Glomerular endothelial cell (primary cell): Measurements from ENCODE around the gene BCAS3. TPM values are rescaled to one million over a fixed set of nuclear protein-coding genes. Genes with fewer than 3 reads are reported as not detected.

Source experiments
- DNase-seq: peaks from one replicate; pipeline ENCODE4 v3.0.0-alpha.2; 2011; ENCODE audit warnings: low read depth, low spot score; ENCODE audit errors: extremely low read depth
- total RNA-seq: library from RNA; depleted of rRNA; stranded (reverse); fragments of >200 nt; gene quantifications from 2 replicates; pipeline ENCODE4 v1.2.3, GENCODE V29; 2015

The BCAS3 gene
- total RNA-seq, 1 donor from 2014 or later: 52.3 TPM

DNA sequence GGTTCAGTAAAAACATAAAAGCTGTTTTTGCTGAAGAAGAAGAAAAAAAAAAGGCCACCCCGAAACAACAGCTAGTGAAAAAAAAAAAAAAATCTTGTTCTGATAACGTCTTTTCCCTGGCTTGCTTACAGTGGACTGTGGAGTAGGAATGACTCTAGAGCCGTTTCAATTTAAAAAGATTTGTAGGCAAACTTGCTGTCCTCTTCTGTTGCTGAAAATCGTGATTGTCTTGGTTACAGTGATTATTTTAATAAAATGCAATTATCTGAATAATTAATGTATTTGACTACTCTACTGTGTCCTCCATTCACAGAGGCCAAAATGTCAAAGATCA lies 531.4 kb downstream of the BCAS3 start:
- no peak for DNase-seq

DNA sequence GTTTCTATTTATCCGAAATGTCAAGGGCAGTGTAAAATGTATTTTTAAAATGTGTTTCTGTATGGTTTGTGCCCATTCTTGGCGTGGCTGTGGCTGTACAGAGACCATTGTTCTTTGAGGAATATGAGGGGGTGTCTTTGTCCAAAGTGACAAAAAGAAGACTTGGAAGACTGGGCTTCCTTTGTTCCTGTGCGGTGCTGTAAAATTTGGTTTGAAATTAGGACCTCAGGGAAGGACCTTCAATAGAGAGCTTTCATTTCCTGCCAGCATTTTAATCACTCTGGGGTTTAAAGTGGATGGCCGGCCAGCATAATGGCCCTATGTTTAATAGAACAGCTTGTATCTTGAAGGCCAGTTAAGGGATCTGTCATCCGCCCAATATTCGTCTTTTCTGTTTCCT lies 531.9 kb downstream of the BCAS3 start:
- DNase-seq: no peak

DNA sequence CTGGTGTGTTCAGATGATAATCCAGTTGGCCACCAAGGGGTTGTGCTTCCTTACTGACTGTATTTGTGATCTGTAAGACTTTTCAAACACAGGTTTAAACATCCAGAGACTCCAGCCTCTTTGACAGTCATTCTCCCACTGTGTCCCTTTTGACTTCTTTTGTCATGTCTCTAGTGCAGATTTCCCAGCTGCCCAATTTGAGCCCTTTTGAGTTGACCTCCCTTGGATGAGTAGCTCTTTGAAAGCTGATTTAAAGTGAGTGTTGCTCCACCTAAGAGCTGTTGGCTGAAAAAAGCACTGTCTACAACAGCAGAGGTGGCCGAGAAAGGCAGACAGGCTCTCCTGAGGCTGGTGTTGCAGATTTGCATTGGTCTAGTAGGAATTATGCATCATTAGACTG lies 533.6 kb downstream of the BCAS3 start:
- no peak for DNase-seq

DNA sequence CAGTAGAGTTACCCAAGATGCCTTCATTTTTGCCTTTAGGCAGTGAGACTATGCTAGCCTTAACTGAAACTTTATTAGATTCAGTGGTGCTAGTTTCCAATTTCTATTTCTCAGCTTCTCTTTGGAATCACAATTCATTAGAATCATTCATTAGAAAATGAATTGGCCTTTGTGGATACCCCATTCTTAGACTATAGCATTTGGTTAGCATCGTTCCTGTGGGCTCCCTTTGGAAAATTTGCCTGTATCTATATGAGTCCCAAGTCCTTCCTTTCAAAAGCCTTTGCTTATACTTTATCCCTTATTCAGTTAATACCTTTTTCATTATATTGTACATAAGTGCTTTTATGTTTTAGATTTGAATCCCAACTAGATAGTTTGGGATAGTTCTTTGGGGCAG lies 535.0 kb downstream of the BCAS3 start:
- no peak for DNase-seq

DNA sequence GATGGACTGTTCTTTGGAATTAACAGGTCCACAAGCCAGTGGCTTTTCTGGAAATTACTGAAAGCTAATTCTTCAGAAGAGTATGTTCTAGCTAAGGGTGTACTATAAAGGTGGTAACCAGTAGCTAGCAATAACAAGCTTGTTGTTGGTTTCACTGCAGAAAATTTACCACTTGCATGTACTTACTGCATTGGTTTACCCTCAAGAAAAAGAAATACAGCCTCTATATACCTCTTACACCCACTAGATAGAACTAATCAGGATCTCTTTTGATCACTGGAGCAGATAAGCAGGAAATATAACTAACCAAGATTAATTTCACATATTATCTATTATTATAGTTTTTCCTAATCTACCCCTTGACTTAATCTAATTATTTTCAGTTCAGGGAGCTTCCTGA lies 537.1 kb downstream of the BCAS3 start:
- no peak for DNase-seq

DNA sequence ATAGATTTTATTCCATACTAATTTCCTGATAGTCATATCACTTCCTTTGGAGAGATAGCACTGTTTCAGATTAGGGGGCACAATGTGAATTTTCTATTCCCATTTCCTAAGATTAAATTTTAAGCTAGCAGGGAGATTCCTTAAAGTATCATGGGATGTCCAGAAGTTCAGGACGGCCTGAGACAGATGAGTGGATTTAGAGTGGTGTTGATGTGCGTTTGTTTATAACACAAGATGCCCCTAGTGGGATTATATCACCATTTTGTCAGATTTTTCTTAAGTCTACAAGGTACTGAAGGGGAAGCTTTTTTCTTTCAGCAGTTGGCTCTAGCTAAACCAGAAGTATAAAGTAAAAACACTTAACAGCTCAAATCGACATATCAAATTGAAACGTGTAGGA lies 538.4 kb downstream of the BCAS3 start:
- DNase-seq: no peak

DNA sequence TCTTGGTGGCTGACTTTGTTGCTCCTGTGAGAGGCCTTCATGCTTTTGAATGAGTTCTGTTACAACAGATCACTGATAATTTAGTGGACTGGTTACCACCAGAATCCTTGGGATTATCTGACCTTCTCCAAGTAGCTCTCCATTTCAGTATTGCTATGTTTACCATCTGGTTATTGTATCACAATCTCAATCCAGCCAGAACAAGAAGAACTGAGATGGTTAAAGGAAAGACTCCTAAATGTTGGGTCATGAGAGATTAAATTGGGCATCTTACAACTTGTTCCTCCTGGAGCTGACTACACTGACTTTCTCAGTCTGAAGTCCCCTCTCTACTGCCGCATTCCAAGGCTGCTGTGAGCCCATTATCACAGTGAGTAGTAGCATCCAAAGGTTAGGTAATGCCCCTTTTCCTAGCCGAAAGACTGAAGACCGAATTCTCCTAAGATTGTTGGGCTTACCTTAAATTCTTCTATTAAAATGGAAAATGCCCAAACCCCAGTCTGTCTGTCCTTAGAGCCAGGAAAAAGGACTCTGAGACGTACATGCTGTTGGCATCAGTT lies 540.3 kb downstream of the BCAS3 start:
- no peak for DNase-seq

DNA sequence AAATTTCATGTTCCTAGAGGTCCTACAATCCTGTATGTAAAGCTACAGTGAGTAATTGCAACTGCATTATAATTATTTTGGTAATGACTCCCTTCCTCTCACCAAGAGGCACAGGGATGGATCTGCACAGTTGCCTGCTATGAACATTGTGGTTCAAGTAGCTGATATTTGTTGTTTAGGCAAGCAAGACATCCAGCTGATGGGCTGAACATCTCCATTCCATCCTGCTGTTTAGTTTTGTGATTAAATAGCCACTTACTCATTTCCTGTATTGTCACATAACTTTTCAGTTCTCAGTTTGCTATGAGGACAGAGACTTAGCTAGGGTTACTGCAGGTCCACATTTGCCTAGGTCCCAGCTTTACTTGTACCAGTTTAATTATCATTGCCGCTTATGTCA lies 540.8 kb downstream of the BCAS3 start:
- DNase-seq: no peak

DNA sequence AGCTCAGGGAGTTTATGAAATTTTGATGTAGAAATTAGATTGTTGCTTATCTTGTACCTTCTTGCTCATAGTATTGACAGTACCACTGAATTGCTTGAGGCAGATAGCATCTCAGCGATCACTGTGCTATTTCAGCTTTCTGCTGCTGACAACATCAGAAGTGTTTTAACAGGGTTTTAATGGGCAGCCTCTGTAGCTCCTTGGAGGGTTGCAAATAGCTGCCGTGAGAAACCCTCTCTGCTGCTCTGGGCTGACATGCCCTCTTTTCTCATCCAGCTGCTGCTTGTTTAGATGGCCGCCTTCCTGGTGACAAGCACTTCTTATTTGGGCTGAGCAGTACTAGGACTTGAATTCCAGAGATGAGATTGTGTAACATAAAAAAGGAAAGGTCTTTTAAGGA lies 541.8 kb downstream of the BCAS3 start:
- DNase-seq: no peak

DNA sequence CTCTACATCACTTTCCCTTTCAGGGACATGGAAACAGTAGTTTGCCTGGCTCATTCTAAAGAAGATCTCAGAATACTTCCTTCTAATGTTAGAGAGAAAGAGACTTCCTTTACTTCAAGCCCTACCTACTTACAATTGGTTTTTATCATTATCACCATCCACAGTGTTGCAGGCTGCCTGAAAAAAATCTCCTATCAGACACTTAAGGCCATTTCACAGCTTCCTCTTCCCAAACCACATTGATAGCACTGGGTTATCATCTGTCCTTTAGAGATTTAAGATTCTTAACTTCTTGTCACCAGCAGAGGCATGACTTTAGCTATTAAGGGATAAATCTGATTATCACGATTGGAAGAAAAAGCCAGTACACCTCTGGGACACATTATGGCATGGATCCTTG lies 543.5 kb downstream of the BCAS3 start:
- DNase-seq: no peak

DNA sequence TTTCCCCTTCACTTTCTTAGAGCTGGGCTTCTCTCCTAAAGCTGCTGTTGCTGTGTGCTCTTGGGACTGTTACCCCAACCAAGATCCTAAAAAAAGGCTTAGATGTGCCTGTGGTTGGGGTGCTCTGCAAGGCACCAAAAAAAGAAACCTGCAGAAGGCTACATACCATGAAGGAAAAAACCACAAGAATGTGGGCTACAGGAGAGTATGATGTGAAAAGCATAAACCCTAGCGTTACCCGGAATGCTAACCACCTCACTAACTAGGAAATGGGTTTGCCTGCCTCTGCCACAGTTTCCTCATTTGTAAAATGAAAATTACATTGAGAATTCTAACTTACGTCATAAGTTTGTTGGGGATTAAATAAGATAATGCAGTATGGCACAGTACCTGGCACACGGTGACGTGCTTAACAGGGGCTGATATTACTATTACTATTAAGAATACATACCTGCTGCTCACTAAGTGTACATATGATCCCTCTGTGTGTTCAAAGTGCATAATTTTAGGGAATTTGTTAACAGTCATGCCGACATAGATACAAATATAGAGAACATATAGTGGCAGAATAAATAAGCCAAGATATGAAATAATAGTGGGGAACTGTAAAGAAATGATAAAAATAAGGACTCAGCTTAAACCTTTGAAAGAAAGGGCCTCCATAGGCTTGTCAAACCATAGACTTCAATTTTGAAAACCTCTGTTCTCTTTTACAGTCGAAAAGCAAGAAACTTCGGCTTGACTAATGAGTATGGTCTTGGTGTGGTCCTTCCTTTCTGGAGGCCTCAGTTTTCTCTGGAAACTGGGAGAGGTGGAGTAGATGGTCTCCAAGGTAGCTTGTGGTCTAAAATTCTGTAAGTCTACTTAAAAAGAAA lies 544.2 kb downstream of the BCAS3 start:
- DNase-seq: no peak

DNA sequence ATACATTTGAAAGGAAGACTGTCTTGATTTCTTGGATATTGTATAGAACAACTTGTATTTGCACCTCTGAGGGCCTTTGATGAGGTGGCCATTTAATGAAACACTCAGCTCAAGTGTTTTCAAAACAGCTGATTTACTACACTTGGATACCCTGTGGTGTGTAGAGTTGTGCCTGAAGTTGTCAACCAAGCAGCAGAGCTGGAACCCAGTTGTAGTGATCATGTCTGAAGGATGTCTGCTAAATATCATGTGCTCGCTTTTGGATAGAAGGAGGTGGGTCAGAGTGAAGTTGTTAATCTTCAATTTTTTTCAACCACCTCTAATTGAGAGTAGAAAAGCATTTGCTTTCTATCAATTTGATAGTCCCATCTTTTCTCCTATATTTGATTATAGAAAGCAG lies 546.1 kb downstream of the BCAS3 start:
- no peak for DNase-seq

DNA sequence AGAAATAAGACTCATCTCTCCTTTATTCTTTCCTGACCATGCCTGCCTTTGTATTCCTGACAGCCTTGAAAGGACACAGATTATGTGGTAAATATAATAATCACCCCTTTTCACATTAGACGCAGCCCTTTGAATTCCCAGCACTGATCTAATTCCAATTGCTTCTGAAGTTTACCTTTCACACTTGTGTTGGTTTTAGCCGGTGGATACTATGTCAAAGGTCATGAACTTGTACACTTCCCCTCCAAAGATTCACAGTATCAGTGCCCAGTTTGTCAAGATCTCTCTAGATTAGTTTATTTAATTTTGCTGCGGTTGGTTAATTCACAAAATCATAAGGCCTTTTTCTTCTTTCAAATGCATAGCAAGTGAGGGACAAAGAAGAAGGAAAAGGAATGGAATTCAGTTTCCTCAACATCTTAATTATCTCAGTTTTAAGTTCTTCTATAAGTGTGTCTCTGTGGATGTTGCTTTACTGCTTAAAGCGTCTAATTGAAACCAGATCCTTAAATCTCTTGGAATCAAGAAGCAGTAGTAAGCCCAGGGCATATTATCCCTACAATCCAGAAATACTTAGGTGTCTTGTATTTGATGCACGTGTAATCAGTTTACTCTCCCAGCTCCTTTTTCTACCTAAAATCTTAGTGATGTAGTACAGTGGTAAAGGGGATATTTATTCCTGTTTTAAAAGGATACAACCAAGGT lies 547.7 kb downstream of the BCAS3 start:
- no peak for DNase-seq

DNA sequence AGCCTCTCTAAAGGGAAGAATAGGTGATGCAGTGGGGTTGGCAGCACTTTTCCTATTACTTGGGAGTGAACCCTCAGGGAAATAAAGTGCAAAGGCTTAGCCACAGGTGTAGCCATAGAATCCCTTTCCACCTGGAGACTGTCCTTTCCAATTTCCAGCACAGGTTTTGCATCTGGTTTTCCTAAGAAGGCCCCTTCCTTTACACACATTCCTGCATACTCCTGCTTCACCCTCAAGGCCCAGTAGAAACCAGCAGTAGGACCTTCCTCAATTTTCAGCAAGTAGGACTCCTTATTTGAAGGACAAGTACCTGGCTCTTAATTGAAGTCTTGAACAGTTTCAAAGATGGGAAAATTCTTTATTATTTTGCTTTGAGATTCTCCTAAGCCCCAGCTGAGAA lies 550.2 kb downstream of the BCAS3 start:
- no peak for DNase-seq

DNA sequence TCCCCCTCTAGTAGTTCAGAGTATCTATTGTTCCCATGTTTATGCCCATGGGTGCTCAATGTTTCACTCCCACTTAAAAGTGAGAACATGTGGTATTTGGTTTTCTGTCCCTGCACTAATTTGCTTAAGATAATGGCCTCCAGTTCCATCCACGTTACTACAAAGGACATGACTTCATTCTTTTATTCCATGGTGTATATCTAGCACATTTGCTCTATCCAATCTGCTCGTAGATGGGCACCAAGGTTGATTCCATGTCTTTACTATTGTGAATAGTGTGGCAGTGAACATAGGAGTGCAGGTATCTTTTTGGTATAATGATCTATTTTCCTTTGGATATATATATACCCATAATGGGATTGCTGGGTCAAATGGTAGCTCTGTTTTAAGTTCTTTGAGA lies 552.8 kb downstream of the BCAS3 start:
- no peak for DNase-seq

DNA sequence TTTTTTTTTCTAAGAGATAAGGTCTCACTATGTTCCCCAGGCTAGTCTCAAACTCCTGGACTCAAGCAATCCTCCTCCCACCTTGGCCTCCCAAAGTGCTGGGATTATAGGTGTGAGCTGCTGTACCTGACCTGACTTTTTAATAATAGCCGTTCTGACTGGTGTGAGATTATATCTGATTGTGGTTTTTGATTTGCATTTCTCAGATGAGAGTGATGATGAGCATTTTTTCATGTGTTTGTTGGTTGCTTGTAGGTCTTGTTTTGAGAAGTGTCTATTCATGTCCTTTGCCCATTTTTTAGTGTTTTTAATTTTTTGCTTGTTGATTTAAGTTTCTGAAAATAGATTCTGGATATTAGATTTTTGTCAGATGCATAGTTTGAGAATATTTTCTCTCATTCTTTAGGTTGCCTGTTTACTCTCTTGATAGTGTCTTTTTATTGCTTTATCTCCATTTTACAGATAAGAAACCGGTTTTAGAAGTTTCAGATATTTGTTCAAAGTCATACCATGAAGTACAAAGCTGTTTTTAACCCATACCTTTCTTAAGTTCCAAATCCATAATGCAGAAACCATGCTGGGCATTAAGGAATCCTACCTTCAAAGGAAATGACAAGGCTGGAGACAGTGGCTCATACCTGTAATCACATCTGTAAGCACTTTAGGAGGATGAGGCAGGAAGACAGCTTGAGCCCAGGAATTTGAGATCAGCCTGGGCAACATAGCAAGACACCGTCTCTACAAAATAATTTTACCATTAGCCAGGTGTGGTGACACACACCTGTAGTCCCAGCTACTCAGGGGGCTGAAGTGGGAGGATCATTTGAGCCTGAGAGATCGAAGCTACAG lies 553.5 kb downstream of the BCAS3 start:
- no peak for DNase-seq

DNA sequence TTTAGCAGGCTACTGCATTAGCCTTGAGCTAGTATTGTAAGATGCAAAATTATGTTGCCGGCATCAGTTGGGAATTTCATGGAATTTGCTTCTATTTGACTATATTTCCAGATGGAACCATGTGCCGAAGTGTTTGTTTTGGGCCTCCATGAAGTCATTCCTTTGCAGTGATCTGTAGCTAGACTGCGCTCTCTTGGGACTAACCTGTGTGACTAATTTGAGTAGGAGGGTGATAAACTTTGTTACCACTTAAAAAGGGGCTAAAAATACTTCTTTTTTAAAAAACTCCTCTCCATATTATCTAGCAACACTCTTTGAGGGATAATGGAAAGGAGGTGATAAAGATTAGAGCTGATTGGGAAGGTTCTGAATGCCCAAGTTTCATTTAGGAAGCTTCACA lies 555.2 kb downstream of the BCAS3 start:
- DNase-seq: no peak

DNA sequence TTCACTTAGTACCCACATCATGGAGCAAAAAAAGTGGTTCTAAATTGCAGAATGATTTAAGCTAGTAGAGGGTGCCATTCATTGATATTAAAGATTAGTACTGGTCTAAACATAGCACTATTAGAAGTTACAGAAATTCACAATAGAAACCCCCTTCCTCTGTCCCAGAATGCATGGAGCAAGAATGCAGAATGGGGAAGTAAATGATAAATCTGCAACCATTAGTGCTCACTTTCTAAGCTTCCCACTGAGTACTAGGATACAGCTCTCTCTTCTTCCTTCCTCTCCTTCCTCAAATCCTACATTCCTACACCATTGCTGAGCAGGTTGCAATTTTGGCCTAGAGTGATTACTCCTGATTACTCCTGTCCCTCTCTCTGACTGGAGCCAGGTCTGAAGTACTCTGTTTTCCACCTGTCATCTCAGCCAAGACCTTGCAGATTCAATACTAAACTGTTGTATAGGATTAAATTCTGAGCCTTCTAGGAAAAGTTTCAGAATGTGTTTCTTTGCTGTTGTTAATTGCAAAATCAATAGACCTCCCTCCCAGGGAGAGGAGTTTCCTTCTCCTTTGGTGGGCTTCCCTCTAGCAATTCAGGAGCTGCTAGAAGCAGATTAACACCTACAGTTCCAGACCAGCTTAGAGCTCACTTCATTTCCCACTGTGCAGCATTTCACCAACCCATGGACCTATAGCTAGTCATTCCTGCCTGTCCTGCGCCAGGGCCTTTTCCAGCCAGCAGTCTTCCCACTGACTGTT lies 556.5 kb downstream of the BCAS3 start:
- DNase-seq: no peak

DNA sequence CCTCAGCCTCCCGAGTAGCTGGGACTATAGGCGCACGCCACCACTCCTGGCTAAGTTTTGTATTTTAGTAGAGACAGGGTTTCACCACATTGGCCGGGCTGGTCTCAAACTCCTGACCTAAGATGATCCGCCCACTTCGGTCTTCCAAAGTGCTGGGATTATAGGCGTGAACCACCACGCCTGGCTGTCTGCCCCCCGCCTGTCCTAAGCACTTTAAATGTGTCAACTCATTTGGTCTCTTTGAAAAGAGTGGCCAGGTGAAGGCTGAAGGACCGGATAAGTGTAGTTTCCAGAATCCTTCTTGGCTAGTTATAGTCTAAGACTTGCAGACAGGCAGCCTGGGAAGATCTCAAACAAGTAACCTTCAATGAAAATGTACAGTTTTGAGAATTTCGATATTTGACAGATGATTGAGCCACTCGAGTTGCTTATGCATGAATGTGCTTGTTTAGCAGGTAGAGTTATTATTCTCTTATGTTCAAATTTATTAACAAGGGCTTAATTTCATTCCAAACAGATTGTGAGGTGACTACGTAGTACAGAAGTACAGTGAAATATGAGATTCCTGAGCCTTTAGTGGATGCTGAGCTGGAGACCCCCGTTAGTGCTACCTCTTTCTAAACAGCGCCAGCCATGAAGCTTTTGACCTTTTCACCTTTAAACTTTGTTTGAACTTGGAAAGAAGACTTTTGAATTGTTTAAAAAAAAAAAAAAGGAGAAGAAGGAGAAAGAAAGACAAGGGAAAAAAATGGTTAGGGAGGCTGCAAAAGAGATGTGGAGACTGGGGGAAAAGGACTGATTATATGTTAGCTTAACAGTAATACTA lies 557.6 kb downstream of the BCAS3 start:
- DNase-seq: no peak

DNA sequence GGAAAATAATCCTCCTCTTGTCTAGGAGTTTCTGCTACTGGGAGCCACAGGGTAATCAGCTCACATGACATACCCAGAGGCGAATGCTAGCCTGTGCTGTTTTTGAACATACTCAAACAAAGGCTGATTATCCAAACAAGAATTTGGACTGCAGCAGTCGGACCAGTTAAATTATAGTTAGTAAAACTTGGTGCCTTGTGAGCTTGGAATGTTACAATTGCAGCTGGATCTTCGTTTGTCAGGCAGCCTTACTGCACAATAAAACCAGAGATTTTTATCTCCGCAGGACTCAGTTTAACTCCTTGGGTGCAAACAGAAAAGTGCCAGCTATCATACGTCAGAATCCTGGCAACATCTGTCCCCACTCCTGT lies 558.2 kb downstream of the BCAS3 start:
- DNase-seq: no peak
